PFSK-1 (cell line): ENCODE measurements around the gene KDM2B.

ENCODE experiments used
- FOXP2 ChIP-seq: optimal IDR thresholded peaks from 2 replicates; pipeline ENCODE3; 2011; ENCODE audit warnings: borderline replicate concordance, control low read depth, inconsistent platforms; ENCODE audit not compliant: insufficient read depth; ENCODE audit errors: extremely low read length, extremely low read depth
- POLR2AphosphoS5 ChIP-seq: IDR thresholded peaks from 2 replicates; pipeline ENCODE4 v1.6.1; 2012; ENCODE audit warnings: low read depth, mild to moderate bottlenecking, control low read depth, low read length, moderate library complexity
- REST ChIP-seq, 2 experiments: IDR thresholded peaks; 2 replicates each; pipeline versions ENCODE4 v1.6.1 to v1.8.0; 2011 to 2012; ENCODE audit warnings: low read depth in 2 of 2, low read length in 2 of 2, control low read depth in 1 of 2, inconsistent platforms in 1 of 2, mild to moderate bottlenecking in 1 of 2, moderate library complexity in 1 of 2; ENCODE audit not compliant: insufficient read depth in 1 of 2
- SIN3A ChIP-seq: IDR thresholded peaks from 2 replicates; pipeline ENCODE4 v1.6.1; 2012; ENCODE audit warnings: mild to moderate bottlenecking, low read length, moderate library complexity, borderline replicate concordance; ENCODE audit not compliant: insufficient read depth
- TAF1 ChIP-seq: IDR thresholded peaks from 2 replicates; pipeline ENCODE4 v1.6.1; 2012; ENCODE audit warnings: low read length, control low read depth, borderline replicate concordance; ENCODE audit not compliant: insufficient read depth

The KDM2B gene

DNA sequence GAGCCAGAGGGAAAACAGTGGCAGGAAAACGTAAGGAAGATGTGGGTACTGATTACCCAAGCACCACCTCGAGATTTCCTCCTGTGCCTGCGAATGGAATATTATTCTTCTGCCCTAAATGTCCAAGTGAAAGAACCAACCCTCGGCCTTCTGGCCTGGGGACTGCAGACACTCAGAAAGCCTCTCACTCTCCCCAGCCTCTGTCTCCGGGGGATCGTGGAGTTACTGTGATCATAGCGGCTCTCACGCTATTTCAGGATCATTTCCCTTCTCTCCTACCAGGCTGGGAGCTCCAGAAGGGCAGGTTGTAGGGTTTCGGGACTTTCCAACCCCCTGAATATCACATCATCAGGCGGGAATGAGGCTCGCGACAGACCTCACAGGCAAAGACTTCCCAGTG is 68.9 kb downstream of the KDM2B start:
- no peak for TF ChIP-seq TAF1
- TF ChIP-seq REST (IDR thresholded peaks at IDR 0.05; ENCODE audit: insufficient read depth in 1 of 2, low read depth in 2 of 2, low read length in 2 of 2) = no peak
- no peak for TF ChIP-seq POLR2AphosphoS5
- no peak for TF ChIP-seq SIN3A
- no peak for TF ChIP-seq FOXP2

DNA sequence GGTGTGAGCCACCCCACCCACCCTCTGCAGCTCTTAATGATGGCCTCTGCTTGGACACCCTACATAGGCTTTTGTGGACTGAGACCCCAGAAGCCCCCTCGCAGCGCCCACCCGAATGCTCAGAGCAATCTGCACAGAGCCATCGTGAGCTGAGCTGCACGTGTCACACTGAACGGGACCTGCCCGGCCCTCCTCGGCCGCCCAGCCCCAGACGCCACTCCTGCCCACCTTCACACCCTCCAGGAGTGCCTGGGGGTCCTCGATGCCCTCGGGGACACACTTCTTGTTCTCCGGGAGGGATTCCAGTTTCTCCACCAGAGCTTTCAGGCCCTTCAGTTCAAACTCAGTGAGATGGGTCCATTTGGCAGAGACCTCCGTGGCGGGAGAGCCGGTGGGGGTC is 71.5 kb downstream of the KDM2B start:
- no peak for TF ChIP-seq SIN3A
- TF ChIP-seq FOXP2 = no peak
- no peak for TF ChIP-seq REST (IDR thresholded peaks at IDR 0.05; ENCODE audit: insufficient read depth in 1 of 2, low read depth in 2 of 2, low read length in 2 of 2)
- TF ChIP-seq POLR2AphosphoS5 = no peak
- no peak for TF ChIP-seq TAF1

DNA sequence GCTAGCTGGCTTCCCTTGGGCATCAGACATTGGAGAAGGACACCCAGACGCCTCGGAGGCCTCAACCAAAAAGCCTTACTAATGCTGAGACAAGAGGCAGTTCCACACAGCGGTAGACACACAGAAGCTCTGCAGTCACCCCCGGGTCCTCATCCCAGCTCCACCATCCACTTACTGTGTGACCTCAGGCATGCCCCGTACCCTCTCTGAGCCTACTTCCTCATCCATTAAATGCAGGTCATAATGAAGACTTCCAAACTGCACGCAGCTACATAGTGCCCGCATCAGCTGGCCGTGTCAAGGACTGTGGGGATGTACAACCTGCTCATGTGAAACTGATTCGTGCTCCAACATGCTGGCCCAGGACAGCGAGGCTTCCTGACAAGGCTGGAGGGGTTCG is 72.3 kb downstream of the KDM2B start:
- no peak for TF ChIP-seq SIN3A
- no peak for TF ChIP-seq TAF1
- no peak for TF ChIP-seq FOXP2
- no peak for TF ChIP-seq REST (IDR thresholded peaks at IDR 0.05; ENCODE audit: insufficient read depth in 1 of 2, low read depth in 2 of 2, low read length in 2 of 2)
- no peak for TF ChIP-seq POLR2AphosphoS5

- no peak for TF ChIP-seq TAF1
- TF ChIP-seq FOXP2 = no peak
- no peak for TF ChIP-seq POLR2AphosphoS5
- no peak for TF ChIP-seq SIN3A
- TF ChIP-seq REST (IDR thresholded peaks at IDR 0.05; ENCODE audit: insufficient read depth in 1 of 2, low read depth in 2 of 2, low read length in 2 of 2) = no peak
These were observed 72.8 kb downstream of the KDM2B start for GRCh38 chr12:121507984-121508383.

GRCh38 chr12:121507245-121507644 is 73.6 kb downstream of the KDM2B start:
- TF ChIP-seq POLR2AphosphoS5 (no peak), FOXP2 (no peak), REST (IDR thresholded peaks at IDR 0.05; ENCODE audit: insufficient read depth in 1 of 2, low read depth in 2 of 2, low read length in 2 of 2) (no peak), SIN3A (no peak), TAF1 (no peak)
